Hematopoietic multipotent progenitor cell treated with erythropoietin and hydrocortisone succinate and interleukin-3 and kit ligand, for 6 days (in vitro differentiated cells): Measurements from ENCODE around the gene TPRN.

Source experiments
- DNase-seq: peaks from one replicate; pipeline ENCODE4 v3.0.0-alpha.2; 2015

TPRN gene

GRCh38 chr9:137236238-137236935 is 35.8 kb upstream of the TPRN start:
- peak; percentile 94 for DNase-seq

- no peak for DNase-seq
These were observed 35.1 kb upstream of the TPRN start for GRCh38 chr9:137235424-137236237.

GRCh38 chr9:137234758-137235423 is 34.4 kb upstream of the TPRN start:
- no peak for DNase-seq

- DNase-seq = no peak
These were observed 33.6 kb upstream of the TPRN start for GRCh38 chr9:137234055-137234697.

GRCh38 chr9:137233143-137233980 is 32.8 kb upstream of the TPRN start:
- no peak for DNase-seq

GRCh38 chr9:137232510-137232909 is 32.0 kb upstream of the TPRN start:
- no peak for DNase-seq

GRCh38 chr9:137232101-137232500 is 31.6 kb upstream of the TPRN start:
- no peak for DNase-seq

GRCh38 chr9:137231372-137232039 is 31.0 kb upstream of the TPRN start:
- DNase-seq = no peak

GRCh38 chr9:137230705-137231371 is 30.3 kb upstream of the TPRN start, which contains the start of gene SLC34A3:
Gene SLC34A3 (plus strand): TSS chr9:137230901. CDS start chr9:137231703, 802 bp downstream.
- DNase-seq = no peak

GRCh38 chr9:137229903-137230704 is 29.6 kb upstream of the TPRN start:
- DNase-seq = no peak

GRCh38 chr9:137228968-137229896 is 28.7 kb upstream of the TPRN start:
- no peak for DNase-seq

- DNase-seq = no peak
These were observed 28.0 kb upstream of the TPRN start for GRCh38 chr9:137228506-137228967.

- DNase-seq = peak; percentile 35
These were observed 27.4 kb upstream of the TPRN start for GRCh38 chr9:137227853-137228505.

- peak; percentile 93 for DNase-seq
These were observed 26.7 kb upstream of the TPRN start, which contains the start of gene RNF224 for GRCh38 chr9:137227054-137227852. Gene RNF224 (plus strand): TSS chr9:137227502. CDS start chr9:137228336, 834 bp downstream.

- DNase-seq = no peak
These were observed 26.0 kb upstream of the TPRN start for GRCh38 chr9:137226338-137227053.

GRCh38 chr9:137225699-137226331 is 25.3 kb upstream of the TPRN start:
- no peak for DNase-seq
